Measurements from ENCODE around the gene CACNA2D3. TPM values are rescaled to one million over a fixed set of nuclear protein-coding genes. Genes with fewer than 3 reads are reported as not detected.

Gene CACNA2D3
- polyA plus RNA-seq, 1 donor from 2014 or later: 26.2 TPM

DNA sequence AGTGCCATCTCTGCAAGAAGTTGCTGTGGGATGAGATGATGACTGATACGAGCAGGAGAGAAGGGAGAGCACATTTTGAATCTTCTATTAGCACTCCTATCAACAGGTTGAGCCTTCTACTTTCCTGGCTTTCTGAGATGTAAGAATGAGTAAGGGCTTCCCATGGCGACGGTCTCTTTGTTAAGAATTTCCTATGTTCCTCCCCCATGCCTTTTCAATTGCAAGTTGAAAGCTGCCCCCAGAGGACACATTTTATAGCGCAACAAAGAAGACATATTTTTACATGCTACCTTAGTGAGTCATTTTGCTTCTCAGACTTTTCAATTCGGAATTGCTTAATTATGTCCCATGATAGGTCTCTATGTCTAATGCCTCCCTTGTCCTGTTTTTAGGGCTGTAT, 876.8 kb downstream of the CACNA2D3 start:
- H3K9me3 ChIP-seq (ENCODE audit: low read length): no peaks in the 10 kb centered on the region
- no peaks in the 10 kb centered on the region for H3K27me3 ChIP-seq (ENCODE audit: insufficient read depth, low read depth, low read length)
- no peak overlapping the region for H3K4me3 ChIP-seq (ENCODE audit: low read length)
- no peaks in the 10 kb centered on the region for H3K79me2 ChIP-seq (replicated peaks; ENCODE audit: insufficient read depth, low read length)
- H4K20me1 ChIP-seq (ENCODE audit: insufficient read depth): no peaks in the 10 kb centered on the region
- H3K4me2 ChIP-seq (ENCODE audit: low read length): no peak overlapping the region
- no peak overlapping the region for H3K9ac ChIP-seq (ENCODE audit: low read length)
- H3F3A ChIP-seq (ENCODE audit: insufficient read depth, low read length, poor library complexity, severe bottlenecking): no peaks in the 10 kb centered on the region
- H3K9me2 ChIP-seq (ENCODE audit: insufficient read depth, low read length): no peaks in the 10 kb centered on the region
- no peak for TF ChIP-seq EZH2 (IDR thresholded peaks at IDR 0.05; ENCODE audit: borderline replicate concordance, insufficient read depth, low read length, poor library complexity, severe bottlenecking)
- no peak for TF ChIP-seq POLR2AphosphoS5 (IDR thresholded peaks at IDR 0.05)
- TF ChIP-seq EP300 (conservative IDR thresholded peaks at IDR 0.05; ENCODE audit: poor library complexity, severe bottlenecking): no peak
- TF ChIP-seq, protein P1, sequence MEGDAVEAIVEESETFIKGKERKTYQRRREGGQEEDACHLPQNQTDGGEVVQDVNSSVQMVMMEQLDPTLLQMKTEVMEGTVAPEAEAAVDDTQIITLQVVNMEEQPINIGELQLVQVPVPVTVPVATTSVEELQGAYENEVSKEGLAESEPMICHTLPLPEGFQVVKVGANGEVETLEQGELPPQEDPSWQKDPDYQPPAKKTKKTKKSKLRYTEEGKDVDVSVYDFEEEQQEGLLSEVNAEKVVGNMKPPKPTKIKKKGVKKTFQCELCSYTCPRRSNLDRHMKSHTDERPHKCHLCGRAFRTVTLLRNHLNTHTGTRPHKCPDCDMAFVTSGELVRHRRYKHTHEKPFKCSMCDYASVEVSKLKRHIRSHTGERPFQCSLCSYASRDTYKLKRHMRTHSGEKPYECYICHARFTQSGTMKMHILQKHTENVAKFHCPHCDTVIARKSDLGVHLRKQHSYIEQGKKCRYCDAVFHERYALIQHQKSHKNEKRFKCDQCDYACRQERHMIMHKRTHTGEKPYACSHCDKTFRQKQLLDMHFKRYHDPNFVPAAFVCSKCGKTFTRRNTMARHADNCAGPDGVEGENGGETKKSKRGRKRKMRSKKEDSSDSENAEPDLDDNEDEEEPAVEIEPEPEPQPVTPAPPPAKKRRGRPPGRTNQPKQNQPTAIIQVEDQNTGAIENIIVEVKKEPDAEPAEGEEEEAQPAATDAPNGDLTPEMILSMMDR (IDR thresholded peaks at IDR 0.05; ENCODE audit: poor library complexity, severe bottlenecking): peak; percentile 54
- TF ChIP-seq SMC3 (conservative IDR thresholded peaks at IDR 0.05; ENCODE audit: poor library complexity): peak; percentile 12
- TF ChIP-seq, protein P2, sequence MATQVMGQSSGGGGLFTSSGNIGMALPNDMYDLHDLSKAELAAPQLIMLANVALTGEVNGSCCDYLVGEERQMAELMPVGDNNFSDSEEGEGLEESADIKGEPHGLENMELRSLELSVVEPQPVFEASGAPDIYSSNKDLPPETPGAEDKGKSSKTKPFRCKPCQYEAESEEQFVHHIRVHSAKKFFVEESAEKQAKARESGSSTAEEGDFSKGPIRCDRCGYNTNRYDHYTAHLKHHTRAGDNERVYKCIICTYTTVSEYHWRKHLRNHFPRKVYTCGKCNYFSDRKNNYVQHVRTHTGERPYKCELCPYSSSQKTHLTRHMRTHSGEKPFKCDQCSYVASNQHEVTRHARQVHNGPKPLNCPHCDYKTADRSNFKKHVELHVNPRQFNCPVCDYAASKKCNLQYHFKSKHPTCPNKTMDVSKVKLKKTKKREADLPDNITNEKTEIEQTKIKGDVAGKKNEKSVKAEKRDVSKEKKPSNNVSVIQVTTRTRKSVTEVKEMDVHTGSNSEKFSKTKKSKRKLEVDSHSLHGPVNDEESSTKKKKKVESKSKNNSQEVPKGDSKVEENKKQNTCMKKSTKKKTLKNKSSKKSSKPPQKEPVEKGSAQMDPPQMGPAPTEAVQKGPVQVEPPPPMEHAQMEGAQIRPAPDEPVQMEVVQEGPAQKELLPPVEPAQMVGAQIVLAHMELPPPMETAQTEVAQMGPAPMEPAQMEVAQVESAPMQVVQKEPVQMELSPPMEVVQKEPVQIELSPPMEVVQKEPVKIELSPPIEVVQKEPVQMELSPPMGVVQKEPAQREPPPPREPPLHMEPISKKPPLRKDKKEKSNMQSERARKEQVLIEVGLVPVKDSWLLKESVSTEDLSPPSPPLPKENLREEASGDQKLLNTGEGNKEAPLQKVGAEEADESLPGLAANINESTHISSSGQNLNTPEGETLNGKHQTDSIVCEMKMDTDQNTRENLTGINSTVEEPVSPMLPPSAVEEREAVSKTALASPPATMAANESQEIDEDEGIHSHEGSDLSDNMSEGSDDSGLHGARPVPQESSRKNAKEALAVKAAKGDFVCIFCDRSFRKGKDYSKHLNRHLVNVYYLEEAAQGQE (IDR thresholded peaks at IDR 0.05; ENCODE audit: borderline replicate concordance): no peak
- no peak for TF ChIP-seq MXI1 (conservative IDR thresholded peaks at IDR 0.05; ENCODE audit: poor library complexity, severe bottlenecking)
- no peak for TF ChIP-seq TAF1 (IDR thresholded peaks at IDR 0.05; ENCODE audit: low read depth)
- TF ChIP-seq RAD21 (conservative IDR thresholded peaks at IDR 0.05): no peak
- no peak overlapping the region for H3K27ac ChIP-seq (ENCODE audit: low read length)
- H3K36me3 ChIP-seq (ENCODE audit: insufficient read depth, low read length): no peaks in the 10 kb centered on the region
- no peak overlapping the region for H2AFZ ChIP-seq (ENCODE audit: low read depth, low read length)

DNA sequence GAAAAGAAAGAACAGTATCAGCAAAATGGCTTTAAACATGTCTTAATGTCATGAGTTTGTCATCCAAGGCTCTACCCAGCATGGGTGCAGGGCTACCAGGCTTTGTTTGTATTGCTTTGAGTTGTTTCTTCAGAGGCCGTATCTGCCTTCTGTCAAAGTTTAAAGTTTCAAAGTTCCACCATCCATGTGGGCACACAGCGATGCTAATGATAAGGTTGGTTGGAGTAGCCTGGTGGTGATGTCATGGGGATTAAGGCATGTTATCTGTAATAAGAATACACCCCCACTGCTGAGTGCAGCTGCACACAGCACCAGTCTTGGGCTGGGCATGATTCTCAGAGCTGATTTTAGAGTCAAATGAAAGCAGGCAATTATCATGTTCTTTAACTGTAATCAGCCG, 877.5 kb downstream of the CACNA2D3 start:
- H3K9me3 ChIP-seq (ENCODE audit: low read length): no peaks in the 10 kb centered on the region
- no peaks in the 10 kb centered on the region for H4K20me1 ChIP-seq (ENCODE audit: insufficient read depth)
- no peaks in the 10 kb centered on the region for H3F3A ChIP-seq (ENCODE audit: insufficient read depth, low read length, poor library complexity, severe bottlenecking)
- no peak overlapping the region for H2AFZ ChIP-seq (ENCODE audit: low read depth, low read length)
- TF ChIP-seq TAF1 (IDR thresholded peaks at IDR 0.05; ENCODE audit: low read depth): no peak
- TF ChIP-seq MXI1 (conservative IDR thresholded peaks at IDR 0.05; ENCODE audit: poor library complexity, severe bottlenecking): no peak
- no peak for TF ChIP-seq SMC3 (conservative IDR thresholded peaks at IDR 0.05; ENCODE audit: poor library complexity)
- TF ChIP-seq, protein P1 (IDR thresholded peaks at IDR 0.05; ENCODE audit: poor library complexity, severe bottlenecking): no peak
- no peak for TF ChIP-seq EP300 (conservative IDR thresholded peaks at IDR 0.05; ENCODE audit: poor library complexity, severe bottlenecking)
- no peak for TF ChIP-seq EZH2 (IDR thresholded peaks at IDR 0.05; ENCODE audit: borderline replicate concordance, insufficient read depth, low read length, poor library complexity, severe bottlenecking)
- TF ChIP-seq, protein P2 (IDR thresholded peaks at IDR 0.05; ENCODE audit: borderline replicate concordance): no peak
- TF ChIP-seq POLR2AphosphoS5 (IDR thresholded peaks at IDR 0.05): no peak
- no peak for TF ChIP-seq RAD21 (conservative IDR thresholded peaks at IDR 0.05)
- no peaks in the 10 kb centered on the region for H3K36me3 ChIP-seq (ENCODE audit: insufficient read depth, low read length)
- no peak overlapping the region for H3K4me3 ChIP-seq (ENCODE audit: low read length)
- no peak overlapping the region for H3K4me2 ChIP-seq (ENCODE audit: low read length)
- H3K9me2 ChIP-seq (ENCODE audit: insufficient read depth, low read length): no peaks in the 10 kb centered on the region
- no peak overlapping the region for H3K9ac ChIP-seq (ENCODE audit: low read length)
- H3K27ac ChIP-seq (ENCODE audit: low read length): no peak overlapping the region
- H3K27me3 ChIP-seq (ENCODE audit: insufficient read depth, low read depth, low read length): no peaks in the 10 kb centered on the region
- no peaks in the 10 kb centered on the region for H3K79me2 ChIP-seq (replicated peaks; ENCODE audit: insufficient read depth, low read length)

Measured in neural cell (in vitro differentiated cells).